H9 (cell line): ENCODE measurements around the gene ACADS. TPM values are rescaled to one million over a fixed set of nuclear protein-coding genes. Genes with fewer than 3 reads are reported as not detected.

Experiments
- DNase-seq: peaks from one replicate; pipeline ENCODE4 v3.0.0-alpha.2; 2017
- H2AFZ ChIP-seq: one replicate; pipeline ENCODE4 v1.6.1; 2013; ENCODE audit warnings: mild to moderate bottlenecking, low read length, control low read depth, moderate library complexity
- H2AK5ac ChIP-seq: 2 replicates; pipeline ENCODE4 v1.6.1; 2013; ENCODE audit warnings: low read length, control low read depth, mixed read lengths; ENCODE audit not compliant: insufficient read length
- H2BK120ac ChIP-seq: one replicate; pipeline ENCODE4 v1.6.1; 2013; ENCODE audit warnings: low read depth, mild to moderate bottlenecking, low read length, control low read depth, inconsistent platforms; ENCODE audit not compliant: poor library complexity, severe bottlenecking
- H2BK12ac ChIP-seq: 2 replicates; pipeline ENCODE4 v1.6.1; 2013; ENCODE audit warnings: low read length, control low read depth, mixed read lengths, low read depth; ENCODE audit not compliant: insufficient read length
- H2BK15ac ChIP-seq: 2 replicates; pipeline ENCODE4 v1.6.1; 2013; ENCODE audit warnings: low read depth, low read length, control low read depth
- H2BK20ac ChIP-seq: one replicate; pipeline ENCODE4 v1.6.1; 2013; ENCODE audit warnings: low read depth, mild to moderate bottlenecking, low read length, control low read depth, inconsistent platforms; ENCODE audit not compliant: poor library complexity, severe bottlenecking
- H2BK5ac ChIP-seq: 2 replicates; pipeline ENCODE4 v1.6.1; 2013; ENCODE audit warnings: low read length, control low read depth, mixed read lengths; ENCODE audit not compliant: insufficient read length
- H3K14ac ChIP-seq: 2 replicates; pipeline ENCODE4 v1.6.1; 2013; ENCODE audit warnings: low read length, control low read depth; ENCODE audit not compliant: insufficient read depth
- H3K18ac ChIP-seq: 2 replicates; pipeline ENCODE4 v1.6.1; 2013; ENCODE audit warnings: low read depth, mild to moderate bottlenecking, mixed read lengths, low read length, control low read depth; ENCODE audit not compliant: insufficient read length
- H3K23ac ChIP-seq: 2 replicates; pipeline ENCODE4 v1.6.1; 2013; ENCODE audit warnings: low read length, control low read depth, mixed read lengths, low read depth; ENCODE audit not compliant: insufficient read length
- H3K23me2 ChIP-seq: 2 replicates; pipeline ENCODE4 v1.6.1; 2013; ENCODE audit warnings: low read depth, mild to moderate bottlenecking, mixed read lengths, low read length, control low read depth; ENCODE audit not compliant: insufficient read length, poor library complexity, severe bottlenecking
- H3K27ac ChIP-seq: 2 replicates; pipeline ENCODE4 v1.5.1; 2013; ENCODE audit warnings: low read length, control low read depth, mixed read lengths, low read depth; ENCODE audit not compliant: insufficient read length
- H3K27me3 ChIP-seq: 2 replicates; pipeline ENCODE4 v1.6.1; 2013; ENCODE audit warnings: low read length, control low read depth, inconsistent platforms; ENCODE audit not compliant: insufficient read depth
- H3K4ac ChIP-seq: 2 replicates; pipeline ENCODE4 v1.6.1; 2013; ENCODE audit warnings: low read depth, mild to moderate bottlenecking, control low read depth, inconsistent platforms, low read length, moderate library complexity
- H3K4me1 ChIP-seq: 2 replicates; pipeline ENCODE4 v1.6.1; 2013; ENCODE audit warnings: low read length, control low read depth, inconsistent platforms; ENCODE audit not compliant: insufficient read depth
- H3K4me2 ChIP-seq: 2 replicates; pipeline ENCODE4 v1.6.1; 2013; ENCODE audit warnings: low read length, control low read depth, mixed read lengths; ENCODE audit not compliant: insufficient read length, insufficient read depth
- H3K56ac ChIP-seq: 2 replicates; pipeline ENCODE4 v1.6.1; 2013; ENCODE audit warnings: low read depth, mild to moderate bottlenecking, mixed read lengths, low read length, control low read depth; ENCODE audit not compliant: insufficient read length
- H3K79me1 ChIP-seq: 2 replicates; pipeline ENCODE4 v1.6.1; 2013; ENCODE audit warnings: low read depth, mild to moderate bottlenecking, moderate library complexity, low read length, control low read depth, inconsistent platforms; ENCODE audit not compliant: insufficient read depth, poor library complexity, severe bottlenecking
- H3K79me2 ChIP-seq: 2 replicates; pipeline ENCODE4 v1.6.1; 2013; ENCODE audit warnings: low read length, control low read depth, inconsistent platforms; ENCODE audit not compliant: insufficient read depth
- H3K9ac ChIP-seq: 2 replicates; pipeline ENCODE4 v1.6.1; 2013; ENCODE audit warnings: low read length, control low read depth, mixed read lengths; ENCODE audit not compliant: insufficient read length; ENCODE audit errors: extremely low read depth
- H3K9me3 ChIP-seq: one replicate; pipeline ENCODE4 v1.6.1; 2013; ENCODE audit warnings: low read depth, low read length, inconsistent platforms; ENCODE audit not compliant: control insufficient read depth
- H3T11ph ChIP-seq: one replicate; pipeline ENCODE4 v1.6.1; 2013; ENCODE audit warnings: mild to moderate bottlenecking, low read length, control low read depth, inconsistent platforms
- H4K20me1 ChIP-seq: one replicate; pipeline ENCODE4 v1.6.1; 2013; ENCODE audit not compliant: control insufficient read depth, insufficient read length, insufficient read depth
- H4K5ac ChIP-seq: 2 replicates; pipeline ENCODE4 v1.6.1; 2013; ENCODE audit warnings: low read depth, mild to moderate bottlenecking, mixed read lengths, low read length, control low read depth; ENCODE audit not compliant: insufficient read length
- H4K8ac ChIP-seq: replicated peaks from 2 replicates; pipeline ENCODE4 v1.6.1; 2013; ENCODE audit warnings: low read length, control low read depth, mixed read lengths, low read depth; ENCODE audit not compliant: insufficient read length
- H4K91ac ChIP-seq: 2 replicates; pipeline ENCODE4 v1.6.1; 2013; ENCODE audit warnings: low read depth, mild to moderate bottlenecking, moderate library complexity, mixed read lengths, low read length, control low read depth; ENCODE audit not compliant: insufficient read length
- H3K27ac Mint-ChIP-seq, 3 experiments: 2 replicates in 2 of 3; 3 replicates in 1 of 3; pipeline ENCODE4 v1.8.0; 2020 to 2021; ENCODE audit warnings: mixed read lengths in 3 of 3, mild to moderate bottlenecking in 1 of 3, moderate library complexity in 1 of 3
- H3K27me3 Mint-ChIP-seq: 2 replicates; pipeline ENCODE4 v1.8.0; 2021; ENCODE audit warnings: low read depth, mild to moderate bottlenecking, moderate library complexity, mixed read lengths
- H3K36me3 Mint-ChIP-seq, 3 experiments: 2 replicates in 2 of 3; 3 replicates in 1 of 3; pipeline ENCODE4 v1.8.0; 2020 to 2021; ENCODE audit warnings: low read depth in 3 of 3, mixed read lengths in 3 of 3; ENCODE audit not compliant: insufficient read depth in 1 of 3
- H3K4me1 Mint-ChIP-seq, 2 experiments: 2 replicates each; pipeline ENCODE4 v1.8.0; 2020; ENCODE audit warnings: mixed read lengths in 2 of 2
- H3K4me3 Mint-ChIP-seq, 2 experiments: 2 replicates in 1 of 2; 3 replicates in 1 of 2; pipeline ENCODE4 v1.8.0; 2020 to 2021; ENCODE audit warnings: mild to moderate bottlenecking in 2 of 2, mixed read lengths in 2 of 2, moderate library complexity in 1 of 2
- H3K9me3 Mint-ChIP-seq, 2 experiments: 2 replicates in 1 of 2; 3 replicates in 1 of 2; pipeline ENCODE4 v1.8.0; 2020; ENCODE audit warnings: mild to moderate bottlenecking in 2 of 2, mixed read lengths in 2 of 2, moderate library complexity in 1 of 2
- WGBS: extraction: QIAGEN DNeasy Blood & Tissue Kit; methylation state at CpG from one replicate; pipeline ENCODE4 v1.1.7; 2013; ENCODE audit warnings: missing lambda C conversion rate, low lambda C conversion rate, mixed read lengths; ENCODE audit not compliant: insufficient read length; ENCODE audit errors: extremely low coverage; 5-methylcytosine and 5-hydroxymethylcytosine counted together
- total RNA-seq: library from RNA; stranded (reverse); gene quantifications from 2 replicates; pipeline ENCODE4 v1.2.1, GENCODE V29; 2021
- TF ChIP-seq, protein P1 (sequence below): fragments of 200-600 bp; sonication (generic); conservative IDR thresholded peaks from 3 replicates; pipeline ENCODE4 v1.8.0; 2021; ENCODE audit warnings: antibody characterized with exemption, mild to moderate bottlenecking

The ACADS gene
- total RNA-seq, 1 experiment from 2014 or later = 8.3 TPM

- Histone ChIP-seq H4K5ac (no peak overlapping the region), H2AFZ (no peak overlapping the region), H3K23ac (no peak overlapping the region), H3K9ac (no peak overlapping the region), H4K8ac (no peak overlapping the region), H2AK5ac (no peak overlapping the region), H3K56ac (no peak overlapping the region), H2BK5ac (no peak overlapping the region), H3K4me2 (no peak overlapping the region), H3K27ac (no peak overlapping the region), H2BK12ac (no peak overlapping the region), H3K23me2 (no peaks in the 10 kb centered on the region), H3K9me3 (no peaks in the 10 kb centered on the region), H3K4me1 (no peaks in the 10 kb centered on the region), H2BK15ac (no peak overlapping the region), H2BK120ac (no peak overlapping the region), H3K27me3 (no peaks in the 10 kb centered on the region), H3K14ac (no peak overlapping the region), H3K79me1 (no peaks in the 10 kb centered on the region), H3K79me2 (no peaks in the 10 kb centered on the region), H3T11ph (no peak overlapping the region), H2BK20ac (no peak overlapping the region), H4K91ac (no peak overlapping the region), H3K4ac (no peak overlapping the region), H3K18ac (no peak overlapping the region), H4K20me1 (no peaks in the 10 kb centered on the region)
- Mint-ChIP-seq H3K4me3 (no peak overlapping the region; a peak in 1 of 5 replicates), H3K27ac (no peak overlapping the region), H3K9me3 (peaks cover 7 to 10% of the 10 kb centered on the region in 2 experiments; a peak in 2 of 5 replicates), H3K27me3 (no peaks in the 10 kb centered on the region), H3K36me3 (peaks cover 12 to 29% (median 25%) of the 10 kb centered on the region in 3 experiments), H3K4me1 (no peaks in the 10 kb centered on the region)
- DNase-seq = no peak
- TF ChIP-seq, protein P1, sequence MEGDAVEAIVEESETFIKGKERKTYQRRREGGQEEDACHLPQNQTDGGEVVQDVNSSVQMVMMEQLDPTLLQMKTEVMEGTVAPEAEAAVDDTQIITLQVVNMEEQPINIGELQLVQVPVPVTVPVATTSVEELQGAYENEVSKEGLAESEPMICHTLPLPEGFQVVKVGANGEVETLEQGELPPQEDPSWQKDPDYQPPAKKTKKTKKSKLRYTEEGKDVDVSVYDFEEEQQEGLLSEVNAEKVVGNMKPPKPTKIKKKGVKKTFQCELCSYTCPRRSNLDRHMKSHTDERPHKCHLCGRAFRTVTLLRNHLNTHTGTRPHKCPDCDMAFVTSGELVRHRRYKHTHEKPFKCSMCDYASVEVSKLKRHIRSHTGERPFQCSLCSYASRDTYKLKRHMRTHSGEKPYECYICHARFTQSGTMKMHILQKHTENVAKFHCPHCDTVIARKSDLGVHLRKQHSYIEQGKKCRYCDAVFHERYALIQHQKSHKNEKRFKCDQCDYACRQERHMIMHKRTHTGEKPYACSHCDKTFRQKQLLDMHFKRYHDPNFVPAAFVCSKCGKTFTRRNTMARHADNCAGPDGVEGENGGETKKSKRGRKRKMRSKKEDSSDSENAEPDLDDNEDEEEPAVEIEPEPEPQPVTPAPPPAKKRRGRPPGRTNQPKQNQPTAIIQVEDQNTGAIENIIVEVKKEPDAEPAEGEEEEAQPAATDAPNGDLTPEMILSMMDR = no peak
- WGBS = no CpG with 5 or more reads among the region's 10 CpGs
Measured at GRCh38 chr12:120734210-120734609, 8.6 kb downstream of the ACADS start.
